Right atrium auricular region (tissue), 2 donors: Measurements from ENCODE around the gene ANKRD34B. TPM values are rescaled to one million over a fixed set of nuclear protein-coding genes. Genes with fewer than 3 reads are reported as not detected.

ENCODE experiments used
- DNase-seq: peaks from one replicate; pipeline ENCODE4 v3.0.0-alpha.2; 2019; ENCODE audit warnings: low spot score
- H3K27ac ChIP-seq, 2 donors: fragments of 200-600 bp; sonication (generic); 1 replicate in 1 of 2; 2 replicates in 1 of 2; pipeline ENCODE4 v1.5.1; 2016 to 2019
- H3K27me3 ChIP-seq, 2 donors: fragments of 200-600 bp; sonication (generic); one replicate each; pipeline versions ENCODE4 v1.5.1 to v1.6.0; 2017 to 2019
- H3K36me3 ChIP-seq: fragments of 200-600 bp; sonication (generic); one replicate; pipeline ENCODE4 v1.5.1; 2016
- H3K4me1 ChIP-seq, 2 donors: fragments of 200-600 bp; sonication (generic); one replicate each; pipeline versions ENCODE4 v1.5.1 to v1.6.0; 2017 to 2019
- H3K4me3 ChIP-seq, 2 donors: fragments of 200-600 bp; sonication (generic); 1 replicate in 1 of 2; 2 replicates in 1 of 2; pipeline ENCODE4 v1.5.1; 2017 to 2019; ENCODE audit warnings: mild to moderate bottlenecking in 1 of 2, moderate library complexity in 1 of 2
- H3K9me3 ChIP-seq, 2 donors: fragments of 200-600 bp; sonication (generic); one replicate each; pipeline ENCODE4 v1.5.1; 2019
- CTCF ChIP-seq, 2 donors: fragments of 200-600 bp; sonication (generic); IDR thresholded peaks; one replicate each; pipeline ENCODE4 v1.5.1; 2019; ENCODE audit warnings: antibody characterized with exemption in 2 of 2
- total RNA-seq, 2 donors: library from RNA; depleted of rRNA; stranded (reverse); fragments of >200 nt; gene quantifications; one replicate each; pipeline ENCODE4 v1.1.0, GENCODE V29; 2016

The ANKRD34B gene
- total RNA-seq, 2 donors from 2014 or later: not detected

GRCh38 chr5:80579050-80579449 lies 9.0 kb upstream of the ANKRD34B start:
- no peak for DNase-seq
- H3K27me3 ChIP-seq: no peaks in the 10 kb centered on the region
- TF ChIP-seq CTCF (IDR thresholded peaks at IDR 0.05): no peak

GRCh38 chr5:80577707-80578106 lies 7.6 kb upstream of the ANKRD34B start:
- Histone ChIP-seq H3K9me3 (no peaks in the 10 kb centered on the region), H3K27me3 (no peaks in the 10 kb centered on the region), H3K27ac (no peak overlapping the region), H3K4me3 (no peak overlapping the region), H3K4me1 (no peaks in the 10 kb centered on the region), H3K36me3 (no peaks in the 10 kb centered on the region)
- no peak for TF ChIP-seq CTCF (IDR thresholded peaks at IDR 0.05)
- DNase-seq: no peak

More at GRCh38 chr5:80579050-80579449, 9.0 kb upstream of the ANKRD34B start:
- H3K4me1 ChIP-seq: no peaks in the 10 kb centered on the region
- no peaks in the 10 kb centered on the region for H3K36me3 ChIP-seq
- no peaks in the 10 kb centered on the region for H3K9me3 ChIP-seq
- H3K4me3 ChIP-seq: no peak overlapping the region
- H3K27ac ChIP-seq: no peak overlapping the region

- TF ChIP-seq CTCF (IDR thresholded peaks at IDR 0.05): no peak
- DNase-seq: no peak
- Histone ChIP-seq H3K27me3 (peaks cover 0 to 5% of the 10 kb centered on the region in 2 donors), H3K9me3 (no peaks in the 10 kb centered on the region), H3K27ac (no peak overlapping the region), H3K4me1 (no peaks in the 10 kb centered on the region), H3K4me3 (no peak overlapping the region), H3K36me3 (no peaks in the 10 kb centered on the region)
Measured at GRCh38 chr5:80576383-80576782, 6.3 kb upstream of the ANKRD34B start.

GRCh38 chr5:80573062-80573461 lies 3.0 kb upstream of the ANKRD34B start:
- DNase-seq: peak; percentile 30
- peaks cover 0 to 19% of the 10 kb centered on the region in 2 donors for H3K27me3 ChIP-seq
- no peak overlapping the region for H3K4me3 ChIP-seq
- TF ChIP-seq CTCF (IDR thresholded peaks at IDR 0.05): no peak
- no peaks in the 10 kb centered on the region for H3K36me3 ChIP-seq
- no peak overlapping the region for H3K27ac ChIP-seq
- H3K4me1 ChIP-seq: peaks cover 0 to 16% of the 10 kb centered on the region in 2 donors
- H3K9me3 ChIP-seq: no peaks in the 10 kb centered on the region

GRCh38 chr5:80569086-80569960 lies 757 bp downstream of the ANKRD34B start:
- H3K27ac ChIP-seq: no peak overlapping the region
- H3K4me3 ChIP-seq: peak overlapping the region in 1 of 2 donors; percentile 37
- peaks cover 0 to 19% of the 10 kb centered on the region in 2 donors for H3K27me3 ChIP-seq
- peak; percentile 16 for DNase-seq
- no peaks in the 10 kb centered on the region for H3K9me3 ChIP-seq
- H3K4me1 ChIP-seq: peaks cover 0 to 16% of the 10 kb centered on the region in 2 donors
- no peaks in the 10 kb centered on the region for H3K36me3 ChIP-seq
- no peak for TF ChIP-seq CTCF (IDR thresholded peaks at IDR 0.05)
